GM15510 (cell line): ENCODE results near the gene GLRA3.

Experiments
- POLR2A ChIP-seq: IDR thresholded peaks from 3 replicates; pipeline ENCODE4 v1.6.1; 2011; ENCODE audit warnings: borderline replicate concordance; ENCODE audit not compliant: insufficient read length; ENCODE audit errors: extremely low read depth

The GLRA3 gene

DNA sequence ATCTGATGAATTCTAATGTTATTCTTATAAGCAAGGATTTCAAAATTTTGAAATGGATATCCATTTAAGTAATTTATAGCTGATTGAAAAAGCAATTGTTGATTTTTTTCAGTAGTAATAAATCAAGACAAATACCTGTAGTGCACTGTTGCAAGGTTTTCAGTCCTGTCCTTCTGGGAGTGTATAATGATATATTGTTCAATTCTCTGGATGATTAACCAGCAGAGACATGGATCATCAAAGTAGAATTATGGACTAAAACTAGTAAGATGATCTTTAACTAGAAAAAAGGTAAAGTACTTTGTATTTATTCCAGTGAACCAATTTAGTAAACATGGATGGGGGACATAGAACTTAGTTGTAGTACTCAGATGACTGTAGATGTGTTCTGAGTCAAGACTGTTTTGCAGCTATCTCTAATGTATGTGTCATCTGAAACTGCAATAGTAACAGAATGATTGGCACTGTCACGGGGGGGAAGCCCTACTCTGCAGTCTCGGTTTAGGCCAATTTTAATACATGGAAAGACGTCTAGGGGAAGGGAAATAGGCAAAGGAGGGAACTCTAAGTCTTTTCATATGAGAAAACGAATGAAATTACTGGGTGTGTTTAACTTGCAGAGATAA, 121.9 kb downstream of the GLRA3 start:
- TF ChIP-seq POLR2A = no peak

DNA sequence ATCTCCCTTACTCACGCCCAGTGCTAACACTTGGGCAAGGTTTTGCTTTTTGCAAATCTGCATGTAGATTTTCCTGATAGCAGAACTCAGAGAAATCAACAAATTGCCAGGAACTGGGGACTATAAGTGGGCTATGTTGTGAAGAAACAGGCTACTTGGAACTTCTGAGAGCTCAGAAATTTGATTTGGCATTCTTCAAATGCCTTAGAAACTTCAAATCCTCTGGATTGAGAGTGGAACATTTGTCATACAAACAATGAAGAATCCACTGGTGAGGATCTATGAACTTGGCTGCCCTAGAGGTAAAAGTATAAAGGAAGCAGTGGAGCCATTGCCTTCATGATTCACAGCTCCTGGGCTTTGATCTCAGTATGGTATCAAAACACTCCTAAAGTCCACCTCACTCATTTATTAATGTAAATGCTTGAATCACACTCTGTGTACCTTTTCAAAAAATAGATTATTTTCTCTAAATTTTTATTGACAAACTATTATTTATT, 126.0 kb downstream of the GLRA3 start:
- TF ChIP-seq POLR2A = no peak

DNA sequence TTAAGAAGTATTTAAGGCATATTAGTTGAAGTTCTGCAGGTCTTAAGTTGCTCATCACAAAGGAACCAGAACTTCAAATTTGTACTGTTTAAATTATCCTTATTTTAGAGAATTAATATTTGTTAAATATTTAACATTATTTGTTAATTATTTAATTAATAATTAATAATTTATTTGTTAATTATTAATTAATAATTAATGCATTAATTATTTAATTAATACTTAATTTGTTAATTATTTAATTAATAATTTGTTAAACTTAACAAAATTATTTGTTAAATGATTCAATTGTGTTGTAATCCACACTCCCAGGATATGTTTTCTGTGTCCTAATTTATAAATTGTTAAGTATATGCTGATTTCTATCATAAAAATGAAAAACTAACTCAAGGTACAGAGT, 129.4 kb downstream of the GLRA3 start:
- no peak for TF ChIP-seq POLR2A

DNA sequence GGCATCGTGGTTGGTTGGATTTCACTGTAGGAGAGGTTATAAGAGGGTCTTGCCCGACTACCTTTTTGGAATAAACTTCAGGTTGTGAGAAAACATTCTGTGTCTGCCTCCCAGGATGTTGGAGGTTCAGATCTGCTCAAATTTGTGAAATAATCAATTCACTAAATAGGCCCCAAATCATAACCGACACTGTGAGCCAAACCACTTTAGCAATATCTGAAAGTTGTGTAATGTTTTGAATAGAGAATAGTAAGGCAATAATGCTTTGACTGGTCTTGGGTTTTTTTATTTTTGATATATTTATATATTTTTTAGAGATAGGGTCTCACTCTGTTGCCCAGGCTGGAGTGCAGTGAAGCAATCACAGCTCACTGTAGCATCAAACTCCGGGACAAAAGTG, 131.2 kb downstream of the GLRA3 start:
- TF ChIP-seq POLR2A = no peak

DNA sequence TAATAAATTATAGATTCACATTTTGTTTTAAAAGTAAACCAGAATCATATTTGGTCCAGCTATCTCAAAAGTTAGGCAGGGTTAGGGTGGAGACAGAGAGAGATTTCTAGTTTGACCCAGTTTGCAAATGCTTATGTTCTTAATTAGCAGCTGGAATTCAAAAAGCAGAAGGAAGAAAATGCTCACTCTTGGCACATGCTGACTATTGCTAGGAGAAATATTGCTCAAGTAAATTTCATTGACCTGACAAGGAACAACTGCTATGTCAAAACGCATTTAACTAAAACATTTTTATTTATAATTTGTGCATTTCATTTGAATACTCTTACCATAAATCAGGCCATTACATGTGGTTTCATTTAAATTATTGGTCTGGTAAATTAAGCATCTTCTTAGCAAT, 131.8 kb downstream of the GLRA3 start:
- no peak for TF ChIP-seq POLR2A

DNA sequence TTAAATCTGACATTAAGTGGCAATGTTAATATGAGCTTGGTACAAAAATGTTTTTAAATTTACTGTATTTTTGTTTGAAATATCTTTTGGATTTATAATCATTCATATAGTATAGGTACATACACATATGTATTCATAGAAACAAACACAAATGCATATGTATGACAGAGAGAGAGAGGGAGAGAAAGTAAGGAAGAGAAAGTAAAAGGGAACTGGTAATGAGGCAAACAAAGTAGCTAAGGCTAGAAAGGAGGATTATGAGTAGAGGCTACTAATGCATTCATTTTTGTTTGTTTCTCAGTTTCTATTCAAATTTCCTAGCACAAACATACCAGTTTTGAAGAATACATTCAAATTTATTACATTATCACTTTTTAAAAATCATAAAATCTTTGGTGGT, 132.4 kb downstream of the GLRA3 start:
- TF ChIP-seq POLR2A = no peak

DNA sequence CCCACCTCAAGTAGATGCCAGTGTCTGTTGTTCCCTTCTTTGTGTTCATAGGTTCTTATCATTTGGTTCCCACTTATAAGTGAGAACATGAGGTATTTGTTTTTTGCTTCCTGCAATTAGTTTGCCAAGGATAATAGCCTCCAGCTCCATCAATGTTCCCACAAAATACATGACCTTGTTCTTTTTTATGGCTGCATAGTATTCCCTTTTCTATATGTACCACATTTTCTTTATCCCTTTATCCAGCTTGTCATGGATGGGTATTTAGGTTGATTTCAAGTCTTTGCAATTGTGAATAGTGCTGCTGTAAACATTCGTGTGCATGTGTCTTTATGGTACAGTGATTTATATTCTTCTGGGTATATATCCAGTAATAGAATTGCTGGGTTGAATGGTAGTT, 138.4 kb downstream of the GLRA3 start:
- TF ChIP-seq POLR2A = no peak

DNA sequence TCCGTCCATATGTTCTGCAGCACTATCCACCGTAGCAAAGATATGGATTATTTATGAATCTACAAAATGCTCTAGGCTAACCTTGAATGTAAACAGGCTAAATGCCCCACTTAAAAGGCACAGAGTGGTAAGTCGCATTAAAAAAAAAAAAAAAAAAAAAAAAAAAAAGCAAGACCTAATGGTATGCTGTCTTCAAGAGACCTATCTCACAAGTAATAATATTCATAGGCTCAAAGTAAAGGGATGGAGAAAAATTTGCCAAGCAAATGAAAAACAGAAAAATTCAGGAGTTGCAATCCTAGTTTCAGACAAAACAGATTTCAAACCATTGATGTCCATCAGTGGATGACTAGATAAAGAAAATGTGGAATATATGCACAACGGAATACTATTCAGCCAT, 139.4 kb downstream of the GLRA3 start:
- no peak for TF ChIP-seq POLR2A

DNA sequence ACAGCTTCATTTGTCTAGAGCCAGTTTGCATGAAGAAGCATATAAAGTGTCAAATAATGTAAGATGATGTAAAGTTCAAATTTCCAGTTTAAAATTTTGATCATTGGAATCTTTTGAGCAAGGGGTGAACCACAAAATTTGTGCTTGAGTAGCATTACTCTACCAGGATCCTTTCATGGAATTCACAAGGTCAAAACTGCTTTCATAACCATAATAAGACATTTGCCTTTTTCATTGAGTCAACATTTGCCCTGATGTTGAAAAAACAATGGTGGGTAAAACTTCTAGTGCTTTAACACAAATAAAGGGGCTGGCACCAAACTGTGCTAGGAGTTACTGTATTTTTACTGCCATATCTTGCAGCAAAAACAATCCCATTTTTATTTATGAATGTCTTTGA, 142.2 kb downstream of the GLRA3 start:
- TF ChIP-seq POLR2A = no peak

DNA sequence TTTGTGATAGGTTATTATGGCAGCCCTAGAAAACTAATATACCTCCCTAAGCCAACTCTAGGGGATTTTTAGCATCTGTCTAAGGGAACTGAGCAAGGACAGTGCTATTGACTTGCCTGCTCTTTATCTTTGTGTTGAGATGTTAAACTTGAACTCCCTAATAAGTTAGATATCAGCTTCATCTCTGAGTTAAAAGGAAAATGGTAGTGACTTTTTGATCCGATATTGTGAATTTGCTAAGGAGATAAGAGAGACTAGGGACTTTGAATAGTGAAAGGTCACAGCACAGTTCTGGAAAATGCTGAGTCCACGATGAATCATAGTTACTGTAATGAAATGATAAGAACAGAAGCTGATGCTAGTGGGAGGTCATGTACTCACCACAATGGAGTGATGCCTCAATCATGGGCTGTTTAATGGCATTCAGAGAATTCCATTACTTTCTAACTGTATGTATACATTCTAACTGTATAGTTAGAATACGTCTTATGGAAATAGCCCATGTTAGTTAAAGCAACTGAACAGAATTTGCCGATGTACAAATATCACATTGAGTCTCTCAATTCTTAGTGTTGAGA, 147.2 kb downstream of the GLRA3 start:
- TF ChIP-seq POLR2A = no peak

DNA sequence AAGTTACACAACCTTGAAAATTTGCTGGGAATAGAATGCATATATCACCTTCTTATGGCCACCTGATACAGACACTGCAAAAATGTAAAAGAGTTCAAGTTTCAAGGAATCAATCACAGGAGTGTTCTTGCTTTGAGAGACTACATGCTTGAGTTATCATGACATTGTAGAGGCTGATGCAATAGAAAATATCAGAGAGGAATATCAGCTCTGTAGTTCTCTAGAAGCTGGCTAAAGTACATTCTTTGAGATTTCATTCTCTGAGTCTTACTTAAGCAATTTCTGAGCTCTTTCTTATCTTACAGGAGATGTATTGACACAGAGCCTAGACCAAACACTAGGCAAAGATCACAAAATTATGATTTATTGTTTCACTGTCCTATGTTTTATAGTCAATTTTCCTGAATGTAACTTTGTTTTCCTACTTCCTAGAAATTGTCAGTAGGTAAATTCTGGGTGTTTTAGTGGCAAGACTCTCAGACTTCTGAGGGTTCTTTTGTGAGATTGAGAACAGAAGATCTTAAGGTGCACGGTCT, 154.7 kb downstream of the GLRA3 start:
- TF ChIP-seq POLR2A = no peak

DNA sequence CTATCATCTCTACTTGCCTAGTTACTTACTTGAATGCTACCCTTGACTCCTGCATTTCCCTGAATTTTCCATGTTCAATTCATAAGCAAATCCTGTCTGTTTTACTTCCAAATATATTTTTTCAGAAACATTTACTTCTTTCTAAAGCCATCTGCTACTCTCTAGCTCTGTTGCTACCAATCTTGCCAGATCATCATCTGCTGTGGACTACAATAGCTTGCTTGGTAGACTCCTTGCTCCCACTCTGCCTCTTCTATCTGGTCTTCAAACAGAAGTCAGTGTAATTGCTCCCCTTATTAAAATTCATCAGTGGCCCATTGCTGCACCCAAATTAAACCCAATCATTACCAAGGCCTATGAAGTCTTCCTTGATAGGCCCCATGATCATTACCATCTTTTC, 155.2 kb downstream of the GLRA3 start:
- no peak for TF ChIP-seq POLR2A

DNA sequence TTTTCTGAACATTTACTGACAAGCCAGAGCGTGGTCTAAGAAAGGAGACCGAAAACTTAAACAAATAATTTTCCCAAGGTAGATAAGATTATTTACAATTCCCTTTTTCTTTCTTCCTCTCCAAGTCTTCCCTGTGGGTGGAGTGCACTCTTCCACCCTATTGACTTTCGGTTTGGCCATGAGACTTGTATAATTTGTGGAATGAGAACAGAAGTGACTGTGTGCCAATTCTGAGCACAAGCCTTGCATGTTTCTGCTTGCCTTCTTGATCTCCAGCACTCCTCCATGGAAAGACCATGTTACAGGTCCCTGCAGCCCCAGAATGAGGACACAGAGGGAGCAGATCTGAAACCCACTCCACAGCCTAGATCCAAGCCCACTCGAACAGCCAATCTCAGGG, 156.8 kb downstream of the GLRA3 start:
- no peak for TF ChIP-seq POLR2A

DNA sequence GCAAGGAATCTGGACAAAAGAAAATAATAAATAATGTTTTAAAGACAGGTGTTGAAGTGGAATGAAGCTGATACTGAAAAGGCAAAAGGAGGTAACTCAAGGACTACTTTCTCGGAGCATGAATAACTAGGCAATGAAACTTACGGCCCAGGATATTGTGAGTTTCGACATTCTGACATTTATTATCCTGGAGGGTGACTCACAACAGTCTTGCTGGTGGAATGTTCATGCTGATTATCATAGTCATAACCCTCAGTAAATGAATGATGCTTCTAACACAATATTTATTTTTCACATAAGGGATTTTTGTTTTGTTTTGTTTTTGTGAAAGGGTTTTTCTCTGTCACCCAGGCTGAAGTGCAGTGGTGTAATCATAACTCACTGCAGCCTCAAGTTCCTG, 159.8 kb downstream of the GLRA3 start:
- TF ChIP-seq POLR2A = no peak

DNA sequence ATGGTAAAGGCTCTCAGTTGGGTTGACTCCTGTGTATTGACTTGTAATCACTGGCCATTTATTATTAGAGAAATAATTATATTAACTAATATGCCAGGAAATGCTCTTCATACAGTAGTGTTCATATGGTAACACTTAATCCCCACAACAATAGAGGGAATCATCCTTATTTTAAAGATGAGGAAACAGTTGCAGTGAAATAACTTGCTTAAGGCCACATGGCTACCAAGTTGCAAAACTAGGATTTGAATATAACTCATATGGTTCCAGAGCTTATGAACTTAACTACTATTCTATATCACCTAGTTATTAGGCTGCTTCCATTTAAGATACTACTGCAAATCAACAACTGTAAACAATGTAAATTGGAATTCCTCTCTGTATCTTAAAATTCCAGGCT, 163.2 kb downstream of the GLRA3 start:
- TF ChIP-seq POLR2A = no peak

DNA sequence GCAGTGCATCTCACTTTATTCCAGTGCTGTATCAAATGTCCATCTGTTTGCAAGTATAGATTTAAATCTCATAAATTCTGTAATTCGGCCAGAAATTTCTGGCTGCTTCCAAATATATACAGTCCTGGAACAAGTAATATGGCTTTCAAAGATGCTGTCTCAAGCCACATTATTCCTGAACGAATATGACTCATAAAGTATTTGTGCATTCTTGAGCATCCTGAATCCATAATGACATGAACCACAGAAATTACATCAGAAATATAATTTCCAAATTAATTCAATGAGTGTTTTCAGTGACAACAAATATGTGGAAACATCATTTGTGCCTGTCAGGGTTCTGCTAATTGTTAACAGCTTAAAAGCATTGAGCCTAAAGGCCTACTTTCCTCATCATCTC, 165.8 kb downstream of the GLRA3 start:
- TF ChIP-seq POLR2A = no peak

DNA sequence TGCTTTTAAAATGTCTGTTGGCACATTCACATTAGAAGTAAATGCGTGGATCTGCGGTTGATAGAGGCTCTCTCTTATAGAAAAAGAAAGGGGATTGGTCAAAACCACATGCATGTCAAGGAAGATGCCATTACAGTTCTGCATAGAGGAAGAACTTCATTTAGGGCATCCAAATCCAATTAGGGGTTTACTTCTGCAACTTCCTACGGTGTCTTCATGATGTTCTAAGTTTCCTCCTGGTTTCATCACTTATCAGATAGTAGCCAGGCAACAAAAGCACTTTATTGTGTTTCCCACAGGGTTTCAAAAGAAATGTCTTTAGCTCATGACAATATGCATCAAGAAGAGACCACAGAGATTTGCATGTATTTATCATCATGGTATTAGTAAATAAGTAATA, 170.8 kb downstream of the GLRA3 start:
- TF ChIP-seq POLR2A = no peak

DNA sequence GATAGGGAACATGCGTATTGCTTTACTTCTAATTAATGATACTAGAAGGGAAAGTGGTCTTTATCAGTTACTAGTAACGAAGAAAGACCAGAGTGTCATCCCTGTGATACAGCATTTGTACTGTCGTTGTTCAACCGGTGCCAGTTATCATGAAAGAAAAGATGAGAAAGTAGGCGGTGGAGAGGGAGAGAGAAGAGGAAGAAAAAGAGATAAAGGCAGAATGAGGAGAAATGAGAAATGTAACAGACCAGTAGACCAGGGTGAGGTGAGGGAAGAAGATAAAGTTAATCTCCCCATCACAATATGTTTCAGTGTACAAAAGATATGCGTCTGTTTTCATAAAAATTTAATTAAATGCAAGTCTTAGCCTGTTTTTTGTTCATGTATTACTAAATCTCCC, 171.6 kb downstream of the GLRA3 start:
- no peak for TF ChIP-seq POLR2A

DNA sequence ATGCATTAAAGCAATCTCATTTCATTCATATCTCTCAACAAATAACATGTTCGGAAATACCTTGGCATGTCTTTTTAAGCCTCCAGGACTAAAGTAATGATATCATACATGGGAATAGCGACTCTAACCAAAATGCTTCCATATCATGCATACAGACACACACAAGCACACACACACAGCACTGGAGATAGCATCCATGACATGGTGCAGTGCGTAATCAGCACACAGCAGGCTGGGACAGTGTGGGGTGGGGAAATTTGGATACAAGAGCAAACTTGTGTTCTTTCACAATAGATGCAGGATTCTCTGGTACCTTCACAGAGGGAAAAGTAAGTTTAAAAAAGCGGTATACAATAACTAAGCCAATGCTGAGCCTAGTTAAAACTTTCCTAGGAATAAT, 174.4 kb downstream of the GLRA3 start:
- TF ChIP-seq POLR2A = no peak
